Activated CD8-positive, alpha-beta memory T cell treated with anti-CD3 and anti-CD28 coated beads, Interleukin-2, amount 50 U/mL, for 48 hours (primary cell): ENCODE measurements around the gene ANKK1.

Source experiments
- DNase-seq: peaks from one replicate; pipeline ENCODE4 v3.0.0-alpha.2; 2020

Gene ANKK1

DNA sequence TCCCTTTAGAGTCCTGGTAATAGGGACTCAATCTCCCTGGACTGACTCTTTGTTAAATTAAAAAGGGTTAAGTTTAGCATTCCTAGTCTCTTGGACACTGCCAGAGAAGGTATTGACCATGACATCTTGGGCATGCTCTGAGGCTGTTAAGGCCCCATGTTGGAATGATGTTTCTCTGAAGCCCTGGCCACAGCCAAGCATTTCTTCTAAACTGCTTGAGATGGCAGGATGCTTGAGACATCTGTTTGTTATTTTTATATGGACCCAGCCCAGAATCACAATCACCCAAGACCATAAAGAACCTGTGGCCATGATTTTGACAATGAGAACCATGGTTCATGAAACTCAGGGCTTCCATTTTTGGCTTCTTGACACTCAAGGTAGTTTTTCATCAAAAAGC, 5.5 kb upstream of the ANKK1 start:
- no peak for DNase-seq

DNA sequence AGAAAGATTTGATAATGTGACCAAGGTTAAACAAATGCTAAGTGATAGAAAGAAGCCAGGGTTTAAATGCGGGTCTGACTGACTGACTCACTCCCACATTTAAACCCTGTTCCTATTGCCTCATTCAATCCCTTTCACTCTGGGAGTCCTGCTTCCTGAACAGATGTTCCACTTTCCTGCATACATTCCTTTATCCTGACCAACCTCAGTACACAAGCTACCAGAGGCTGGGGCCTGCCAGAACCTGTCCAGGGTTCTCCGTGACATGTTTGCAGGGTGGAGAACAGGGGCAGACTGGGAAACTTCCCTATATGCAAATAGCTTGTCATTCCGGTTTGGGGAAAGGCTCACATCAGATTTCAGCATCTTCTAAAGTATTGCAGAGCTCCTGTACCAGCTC, 3.0 kb upstream of the ANKK1 start:
- no peak for DNase-seq

DNA sequence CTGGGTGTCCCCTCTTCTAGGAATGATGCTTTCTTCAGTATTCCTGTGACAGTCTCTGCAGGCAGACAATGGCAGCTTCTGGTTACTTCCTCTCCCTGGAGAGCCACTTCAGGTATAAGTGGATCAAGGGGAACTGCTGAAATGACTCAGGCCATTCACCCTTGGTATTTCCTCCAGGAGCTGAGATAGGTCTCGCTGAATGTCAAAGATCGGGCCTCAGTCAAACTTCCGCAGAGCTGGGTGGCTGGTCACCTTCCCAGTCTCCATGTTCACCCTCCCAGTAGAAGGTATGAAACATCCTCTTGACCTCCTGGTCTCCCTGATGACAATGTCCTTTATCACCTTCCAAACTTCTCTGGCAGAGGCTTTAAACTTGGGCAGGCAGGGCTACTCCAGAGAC, 1.8 kb upstream of the ANKK1 start:
- no peak for DNase-seq

DNA sequence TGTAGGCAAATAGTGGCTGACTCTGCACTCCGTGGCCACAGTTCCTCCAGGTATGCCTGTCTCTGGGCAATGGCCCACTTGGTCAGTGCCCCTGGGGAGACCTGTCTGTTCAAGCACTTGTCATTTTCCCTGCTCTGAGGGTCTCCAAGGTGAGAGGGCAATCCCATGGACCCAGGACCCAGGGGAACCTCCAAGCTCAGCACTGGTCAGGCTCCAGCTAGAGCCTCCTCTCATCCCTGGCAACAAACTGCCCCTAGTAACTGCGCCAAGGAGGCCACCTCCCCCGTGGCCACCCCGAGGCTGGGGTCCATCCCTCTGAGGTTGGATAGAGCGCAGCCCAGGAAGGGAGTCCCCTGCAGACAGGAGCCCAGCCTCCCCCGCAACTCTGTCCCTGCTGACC, 713 bp upstream of the ANKK1 start:
- no peak for DNase-seq

DNA sequence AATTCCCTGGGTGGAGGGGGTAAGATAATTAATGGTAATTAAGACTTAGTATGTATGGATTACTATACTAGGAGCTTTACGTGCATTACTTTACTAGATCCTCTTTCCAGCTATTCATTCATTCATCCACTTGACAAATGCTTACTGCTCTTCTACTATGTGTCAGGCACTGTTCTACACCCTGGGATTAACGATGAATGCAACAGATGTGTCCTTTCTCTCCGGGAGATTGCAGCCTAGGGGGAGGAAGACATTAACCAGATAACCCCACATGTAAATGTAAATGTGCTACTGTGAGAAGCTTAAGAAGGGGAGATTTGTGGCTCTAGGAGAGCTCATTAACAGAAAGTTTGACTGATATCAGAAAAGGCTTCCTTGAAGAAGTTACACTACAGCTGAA, 1.7 kb downstream of the ANKK1 start:
- no peak for DNase-seq

DNA sequence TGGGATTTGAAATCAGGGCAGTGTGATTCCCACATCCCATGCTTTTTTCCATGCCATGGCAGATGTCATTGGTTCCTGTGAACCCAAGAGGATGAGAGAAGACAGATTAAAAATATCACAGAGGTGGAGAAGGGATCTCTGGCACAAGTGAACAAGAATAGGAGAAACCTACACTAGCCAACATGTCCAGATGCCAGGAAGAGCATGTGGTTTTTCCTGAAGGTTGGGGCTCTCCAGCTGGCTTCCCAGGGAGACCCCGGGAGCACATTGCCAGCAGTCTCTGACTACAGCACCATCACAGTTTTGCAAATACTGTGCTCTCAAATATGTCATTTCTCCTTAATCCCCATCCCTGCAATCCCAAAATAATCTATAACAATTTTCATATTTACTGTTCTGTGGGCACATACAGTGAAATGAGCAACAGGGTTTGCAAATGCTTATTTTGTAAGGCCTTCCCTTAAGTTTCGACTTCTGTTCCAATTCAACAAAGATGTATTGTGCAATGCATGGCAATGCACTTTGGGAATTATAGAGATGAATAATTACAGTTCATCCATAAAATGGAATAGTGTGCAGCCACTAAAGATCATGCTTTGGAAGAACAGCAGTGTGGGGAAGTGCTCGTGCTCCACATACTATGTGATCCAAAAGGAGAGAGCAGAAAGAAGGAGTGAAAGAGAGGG, 4.8 kb downstream of the ANKK1 start:
- no peak for DNase-seq

DNA sequence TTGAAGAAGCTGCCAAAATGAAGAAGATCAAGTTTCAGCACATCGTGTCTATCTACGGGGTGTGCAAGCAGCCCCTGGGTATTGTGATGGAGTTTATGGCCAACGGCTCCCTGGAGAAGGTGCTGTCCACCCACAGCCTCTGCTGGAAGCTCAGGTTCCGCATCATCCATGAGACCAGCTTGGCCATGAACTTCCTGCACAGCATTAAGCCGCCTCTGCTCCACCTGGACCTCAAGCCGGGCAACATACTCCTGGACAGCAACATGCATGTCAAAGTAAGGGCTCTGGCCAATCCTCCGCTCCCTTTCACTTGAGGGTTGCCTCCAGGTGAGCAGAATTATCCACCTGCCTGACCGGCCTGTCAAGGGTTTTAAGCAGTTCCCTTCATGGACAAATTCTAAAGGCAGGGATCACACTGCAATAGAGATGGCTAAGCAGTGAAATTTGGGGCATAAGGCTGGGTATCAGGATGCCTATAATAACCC, 6.0 kb downstream of the ANKK1 start:
- no peak for DNase-seq

DNA sequence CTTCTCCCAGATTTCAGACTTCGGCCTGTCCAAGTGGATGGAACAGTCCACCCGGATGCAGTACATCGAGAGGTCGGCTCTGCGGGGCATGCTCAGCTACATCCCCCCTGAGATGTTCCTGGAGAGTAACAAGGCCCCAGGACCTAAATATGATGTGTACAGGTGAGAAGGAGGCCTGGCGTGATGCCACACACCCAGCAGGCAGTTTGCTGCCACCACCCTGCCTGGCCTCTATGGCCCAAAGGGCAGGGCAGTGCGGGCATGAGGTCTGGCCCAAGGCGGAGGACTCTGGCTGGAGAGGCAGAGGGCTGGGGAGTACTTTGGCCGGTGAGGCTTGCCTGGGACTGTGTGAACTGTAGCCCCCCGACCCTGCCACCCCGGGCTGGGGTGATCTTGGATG, 7.3 kb downstream of the ANKK1 start:
- DNase-seq = no peak

DNA sequence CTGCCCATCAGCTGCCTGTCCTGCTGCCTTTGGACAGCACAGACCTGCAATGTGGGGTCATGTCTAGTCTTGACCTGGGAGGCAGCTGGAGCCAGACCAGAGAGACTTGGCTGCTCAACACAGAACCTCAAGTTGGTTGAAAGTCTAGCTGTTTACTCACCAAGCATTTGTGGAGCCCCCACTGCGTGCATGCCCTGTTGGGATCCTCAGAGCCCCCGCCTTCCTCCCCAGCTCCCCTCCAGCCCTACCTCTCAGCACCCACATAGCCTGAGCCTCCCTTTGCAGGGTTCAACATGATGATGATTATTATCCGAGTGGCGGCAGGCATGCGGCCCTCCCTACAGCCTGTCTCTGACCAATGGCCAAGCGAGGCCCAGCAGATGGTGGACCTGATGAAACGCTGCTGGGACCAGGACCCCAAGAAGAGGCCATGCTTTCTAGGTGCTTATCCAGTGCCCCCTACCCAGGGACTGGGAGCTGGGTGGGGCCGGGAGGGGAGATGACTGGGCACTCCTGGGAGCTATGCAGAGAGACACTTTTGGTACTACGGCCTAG, 8.3 kb downstream of the ANKK1 start:
- DNase-seq = no peak

DNA sequence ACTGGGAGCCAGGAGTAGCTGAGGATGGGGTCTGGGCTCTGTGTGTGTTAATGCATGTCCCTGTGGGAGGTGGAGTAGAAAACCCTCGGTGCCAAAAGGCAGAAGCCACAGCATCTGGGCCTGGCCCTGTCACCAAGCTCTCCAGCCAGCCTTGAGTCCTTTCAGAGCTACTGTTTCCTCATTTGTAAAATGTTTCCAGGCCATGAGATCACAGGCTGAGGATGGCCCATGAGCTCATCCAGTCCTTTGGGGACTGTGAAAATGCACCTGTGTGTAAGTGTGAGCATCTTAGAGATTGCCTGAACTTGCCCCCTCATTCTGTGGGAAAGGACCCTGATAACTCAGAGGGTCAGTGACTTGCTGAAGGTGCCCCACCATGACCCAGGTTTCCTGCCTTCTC, 9.1 kb downstream of the ANKK1 start:
- no peak for DNase-seq

DNA sequence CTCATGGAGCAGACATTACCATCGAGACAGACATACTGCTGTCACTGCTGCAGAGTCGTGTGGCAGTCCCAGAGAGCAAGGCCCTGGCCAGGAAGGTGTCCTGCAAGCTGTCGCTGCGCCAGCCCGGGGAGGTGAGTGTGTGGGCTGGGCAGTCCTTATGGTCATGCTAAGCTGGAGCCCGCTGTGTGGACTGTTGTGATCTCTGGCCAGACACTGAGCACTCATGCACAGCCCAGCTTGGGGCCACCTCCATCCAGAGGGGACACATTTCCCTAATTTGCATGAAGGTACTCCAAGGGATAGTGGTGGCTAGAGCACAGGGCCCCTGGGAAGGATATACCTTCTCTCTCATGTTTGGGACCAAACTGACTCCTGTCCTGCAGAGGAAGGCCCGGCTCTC, 9.6 kb downstream of the ANKK1 start:
- DNase-seq = no peak

DNA sequence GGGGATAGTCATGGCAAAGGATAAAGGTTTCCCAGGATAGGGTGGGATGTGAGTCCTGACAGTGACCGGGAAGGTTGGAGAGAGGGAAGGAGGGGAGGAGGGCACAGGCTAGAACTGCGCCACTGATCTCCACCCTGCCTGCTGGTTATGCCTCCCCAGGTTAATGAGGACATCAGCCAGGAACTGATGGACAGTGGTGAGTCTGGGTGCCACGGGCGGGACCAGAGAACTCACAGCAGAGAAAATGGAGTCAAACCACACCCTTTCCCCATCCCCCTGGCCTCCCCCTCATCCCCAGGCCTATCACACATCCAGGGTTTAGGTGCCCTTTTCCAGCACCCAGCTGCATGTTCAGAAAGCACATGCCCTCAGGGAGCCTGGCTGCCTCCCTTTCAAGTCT, 10.2 kb downstream of the ANKK1 start:
- no peak for DNase-seq

DNA sequence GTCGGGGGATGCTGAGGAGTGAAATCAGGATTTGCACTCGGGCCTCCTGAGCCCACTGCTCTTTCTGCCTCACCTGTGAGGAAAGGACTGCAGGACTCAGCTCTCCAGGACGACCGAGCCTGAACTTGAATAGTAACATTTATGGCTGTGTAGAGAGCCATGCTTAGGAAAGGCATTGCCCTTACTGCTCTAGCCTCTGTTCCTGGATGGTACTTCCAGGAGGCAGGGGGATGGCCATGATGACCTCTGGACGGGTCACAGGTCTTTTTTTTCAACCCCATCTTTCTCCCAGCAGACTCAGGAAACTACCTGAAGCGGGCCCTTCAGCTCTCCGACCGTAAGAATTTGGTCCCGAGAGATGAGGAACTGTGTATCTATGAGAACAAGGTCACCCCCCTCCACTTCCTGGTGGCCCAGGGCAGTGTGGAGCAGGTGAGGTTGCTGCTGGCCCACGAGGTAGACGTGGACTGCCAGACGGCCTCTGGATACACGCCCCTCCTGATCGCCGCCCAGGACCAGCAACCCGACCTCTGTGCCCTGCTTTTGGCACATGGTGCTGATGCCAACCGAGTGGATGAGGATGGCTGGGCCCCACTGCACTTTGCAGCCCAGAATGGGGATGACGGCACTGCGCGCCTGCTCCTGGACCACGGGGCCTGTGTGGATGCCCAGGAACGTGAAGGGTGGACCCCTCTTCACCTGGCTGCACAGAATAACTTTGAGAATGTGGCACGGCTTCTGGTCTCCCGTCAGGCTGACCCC, 11.3 kb downstream of the ANKK1 start:
- DNase-seq = no peak

DNA sequence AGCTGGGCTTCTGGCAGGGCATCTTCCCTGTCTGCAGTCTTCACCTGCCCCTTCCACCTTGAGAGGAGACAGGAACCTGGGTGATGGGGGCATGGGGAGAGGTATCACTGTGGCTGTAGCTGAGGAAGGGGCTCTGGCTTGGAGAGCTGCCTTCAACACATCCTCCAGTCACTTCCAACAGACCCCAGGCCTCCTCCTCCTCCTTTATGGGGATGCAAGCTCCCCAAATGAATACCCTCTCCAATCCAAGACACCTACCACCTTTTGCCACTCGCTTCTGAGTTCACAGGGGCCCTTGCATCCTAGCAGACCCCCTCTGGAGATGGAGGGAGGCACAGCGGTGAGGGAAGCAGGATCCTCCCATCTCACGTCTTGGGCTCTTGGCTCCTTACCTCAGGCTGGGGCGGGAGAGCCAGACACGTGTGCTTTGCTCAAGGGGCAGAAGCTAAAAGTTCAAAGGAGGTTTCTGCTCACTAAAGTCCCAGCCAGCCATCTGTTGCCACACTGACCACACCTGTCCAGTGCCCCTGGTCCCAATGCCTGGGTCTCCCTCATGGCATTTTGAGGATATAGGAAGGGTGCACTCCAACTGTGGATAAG, 13.2 kb downstream of the ANKK1 start:
- DNase-seq = no peak

DNA sequence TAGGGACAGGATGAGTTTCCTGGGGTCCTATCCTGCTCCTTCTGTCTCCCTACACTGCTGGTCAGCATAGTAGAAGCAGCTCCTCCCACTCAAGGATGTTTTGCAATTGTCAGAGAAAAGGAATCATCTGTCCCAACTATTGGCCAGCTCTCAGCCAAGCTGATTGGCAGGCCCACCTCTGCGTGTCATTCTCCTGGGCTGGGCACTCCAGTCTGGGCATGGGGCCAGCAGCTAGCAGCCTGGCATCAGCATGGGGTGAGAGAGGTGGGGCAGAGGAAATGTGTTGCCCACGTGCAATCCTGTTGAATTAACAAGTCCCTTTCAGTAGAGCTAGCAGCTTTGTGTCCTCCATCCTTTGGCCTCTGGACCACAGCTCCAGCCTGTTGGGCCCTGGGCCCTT, 14.1 kb downstream of the ANKK1 start:
- no peak for DNase-seq

DNA sequence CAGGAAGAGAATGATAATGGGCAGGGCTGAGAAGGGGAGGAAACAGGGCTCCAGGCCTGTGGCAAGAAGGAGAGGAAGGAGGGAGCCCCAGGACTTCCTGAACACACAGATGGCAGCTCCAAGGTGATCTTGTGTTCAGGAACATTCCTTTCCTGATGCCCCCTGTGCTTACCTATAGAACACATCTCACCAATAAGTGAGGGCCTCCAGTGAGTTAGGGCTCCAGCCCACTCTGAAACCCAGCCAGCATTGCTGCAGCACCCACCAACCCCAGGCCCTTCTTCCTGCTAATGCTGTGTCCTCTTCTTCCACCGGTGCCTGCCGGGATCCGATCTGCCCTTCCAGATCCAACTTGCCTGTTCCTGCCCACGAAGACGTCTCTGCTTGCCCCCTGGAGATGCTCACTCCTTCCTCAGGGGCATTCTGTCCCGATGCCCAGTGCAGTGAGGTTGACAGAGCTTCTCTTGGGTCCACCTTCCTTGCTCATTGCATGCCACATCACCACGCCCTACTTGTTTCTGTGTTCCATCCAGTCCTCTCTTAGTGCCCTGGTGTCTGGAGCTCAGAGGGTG, 17.4 kb downstream of the ANKK1 start:
- DNase-seq = no peak

DNA sequence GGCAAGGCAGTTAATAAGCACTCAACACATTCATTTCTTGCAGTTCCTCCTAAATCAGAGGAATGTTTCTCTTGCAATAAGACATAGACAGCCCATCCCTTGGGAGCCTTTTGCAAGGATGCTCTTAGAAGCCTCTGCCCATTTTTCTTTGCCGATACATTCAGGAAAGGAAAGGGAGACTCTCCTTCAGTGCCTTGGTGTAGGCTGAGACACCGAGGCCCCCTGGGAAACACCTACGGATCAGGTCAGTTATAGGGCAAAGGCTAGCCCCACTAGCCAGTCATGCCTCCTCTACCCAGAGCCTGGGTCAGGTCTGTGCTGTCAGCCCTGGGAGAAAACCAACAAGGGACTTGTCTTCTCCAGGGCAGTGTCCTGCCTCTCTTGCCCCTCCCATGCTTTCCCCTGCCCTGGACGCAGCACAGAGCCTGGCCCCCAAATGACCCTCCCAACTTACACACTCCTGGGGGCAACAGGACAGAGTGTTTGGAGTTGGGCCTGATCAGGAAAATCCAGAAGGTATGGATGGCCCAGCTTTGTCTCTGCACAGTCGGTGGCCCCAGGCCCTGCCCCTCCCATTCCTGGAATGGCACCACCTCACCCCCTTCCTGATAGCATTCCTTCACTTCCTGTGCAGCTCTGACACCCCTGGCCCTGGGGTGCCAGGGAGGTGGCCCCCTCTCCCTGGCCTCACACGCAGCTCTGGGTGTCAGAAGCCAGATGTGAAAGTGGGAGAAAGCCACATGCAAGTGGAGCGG, 18.3 kb downstream of the ANKK1 start:
- no peak for DNase-seq

DNA sequence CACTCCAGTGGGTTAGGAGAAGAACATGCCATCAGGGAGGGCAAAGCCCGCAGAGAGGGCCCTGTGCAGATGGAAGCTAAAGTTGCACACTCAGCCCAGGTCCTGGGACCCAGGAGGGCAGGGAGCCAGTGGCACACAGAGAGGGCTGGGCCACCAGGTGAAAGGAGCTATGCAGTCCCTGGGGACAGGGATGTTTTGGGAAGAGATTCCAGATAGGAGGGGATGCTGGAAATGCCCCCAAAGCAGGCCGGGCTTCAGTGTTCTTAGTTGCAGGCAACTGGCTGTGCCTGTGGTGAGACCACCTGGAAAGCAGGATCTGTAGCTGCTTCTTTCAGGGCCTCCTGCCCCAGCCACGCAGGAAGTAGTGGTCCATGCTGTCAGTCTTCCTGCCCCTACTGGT, 19.6 kb downstream of the ANKK1 start:
- DNase-seq = no peak

DNA sequence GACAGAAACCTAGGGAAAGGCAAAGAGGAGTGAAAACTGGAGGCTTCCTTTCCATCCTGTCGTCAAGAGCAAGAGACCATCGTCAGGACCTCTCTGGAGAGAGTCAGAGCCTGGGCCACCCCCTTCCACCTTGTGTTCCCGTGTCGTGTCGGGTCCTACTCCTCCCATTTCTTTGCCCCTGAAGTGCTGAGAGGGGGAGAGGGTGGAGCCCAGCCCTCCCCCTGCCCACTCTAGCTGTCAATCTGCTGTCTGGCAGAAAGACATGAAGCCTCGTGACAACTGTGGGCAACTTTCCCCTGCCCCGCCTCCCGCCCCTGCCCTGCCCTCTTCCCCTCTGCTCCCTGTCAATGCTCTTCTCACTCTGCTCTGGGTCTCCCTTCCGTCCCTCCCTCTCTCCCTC, 20.6 kb downstream of the ANKK1 start:
- DNase-seq = no peak

DNA sequence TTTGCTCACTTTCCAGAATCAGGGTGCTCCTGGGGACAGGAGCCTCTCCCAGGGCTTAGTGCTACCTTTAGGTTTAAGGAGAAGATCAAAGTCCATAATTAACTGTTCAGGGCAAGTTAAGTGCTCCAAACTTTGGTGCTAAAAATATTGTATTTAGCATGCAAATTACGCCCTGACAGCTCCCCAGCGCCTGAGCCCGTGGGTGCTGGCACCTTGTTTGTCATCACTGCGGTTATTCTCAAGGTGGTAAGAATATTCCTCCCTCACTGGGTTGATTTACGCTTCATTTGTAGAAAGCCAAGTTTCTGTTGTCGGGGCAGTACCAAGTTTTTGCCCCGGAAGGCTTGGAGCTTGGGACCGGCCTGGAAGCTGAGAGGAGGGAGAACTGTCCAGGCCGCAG, 21.3 kb downstream of the ANKK1 start:
- DNase-seq = no peak

DNA sequence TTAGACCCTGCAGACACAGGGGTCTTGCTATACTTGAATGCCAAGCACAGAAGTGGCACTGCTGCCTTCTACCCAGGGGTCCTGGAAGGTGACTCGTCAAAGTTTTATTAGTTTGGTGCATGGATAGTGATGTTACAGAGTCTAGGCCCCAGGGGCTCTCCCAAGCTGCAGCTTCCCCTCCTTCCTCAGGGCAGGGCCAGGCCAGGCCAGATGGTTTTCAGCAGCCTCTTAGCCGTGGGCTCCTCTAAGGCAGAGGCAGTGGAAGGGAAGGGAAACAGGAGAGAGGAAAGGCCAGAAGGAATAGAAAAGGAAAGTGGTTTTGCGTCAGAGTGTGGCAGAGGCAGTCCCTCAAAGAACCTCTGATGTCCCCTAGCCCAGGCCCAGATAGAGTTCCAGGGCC, 21.9 kb downstream of the ANKK1 start:
- no peak for DNase-seq

DNA sequence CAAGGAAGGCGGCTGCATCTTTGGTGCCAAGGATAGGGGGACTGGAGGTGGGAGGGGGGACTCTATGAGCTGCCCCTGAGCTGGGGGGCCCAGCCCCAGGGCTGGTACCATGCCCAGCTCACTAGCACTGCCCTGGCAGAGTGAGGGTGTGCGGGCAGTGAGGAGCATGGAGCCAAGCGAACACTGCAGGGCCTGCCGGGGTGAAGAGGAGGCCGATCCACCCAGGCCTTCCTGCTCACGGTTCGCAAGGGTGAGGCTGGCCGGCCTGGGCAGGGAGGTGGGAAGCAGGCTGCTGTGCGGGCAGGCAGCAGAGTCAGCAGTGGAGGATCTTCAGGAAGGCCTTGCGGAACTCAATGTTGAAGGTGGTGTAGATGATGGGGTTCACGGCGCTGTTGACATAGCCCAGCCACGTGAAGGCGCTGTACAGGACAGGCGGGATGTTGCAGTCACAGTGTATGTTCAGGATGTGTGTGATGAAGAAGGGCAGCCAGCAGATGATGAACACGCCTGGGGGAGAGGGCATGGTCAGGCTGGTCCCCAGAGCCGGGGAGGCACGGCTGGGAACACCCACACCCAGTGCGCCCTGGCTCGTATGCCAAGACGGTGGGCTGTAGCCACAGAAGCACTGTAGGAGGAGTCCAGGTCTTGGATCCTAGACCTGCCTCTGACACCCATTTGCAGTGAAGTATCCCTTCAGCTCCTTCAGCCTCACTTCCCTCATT, 23.0 kb downstream of the ANKK1 start:
- DNase-seq = no peak
